HL-60 (cell line): ENCODE results near the gene TFR2.

ENCODE experiments used
- GABPA ChIP-seq: IDR thresholded peaks from 2 replicates; pipeline ENCODE4 v1.6.1; 2012; ENCODE audit warnings: low read depth
- POLR2AphosphoS5 ChIP-seq: IDR thresholded peaks from 2 replicates; pipeline ENCODE4 v1.6.1; 2012; ENCODE audit warnings: low read depth
- TF ChIP-seq, protein P1 (sequence below): IDR thresholded peaks from one replicate; pipeline ENCODE4 v1.5.1; 2011; ENCODE audit warnings: low read length, control low read depth, inconsistent platforms; ENCODE audit not compliant: insufficient read depth
- TF ChIP-seq, protein P2 (sequence below): IDR thresholded peaks from 2 replicates; pipeline ENCODE4 v1.6.1; 2012; ENCODE audit warnings: low read depth; ENCODE audit not compliant: insufficient replicate concordance

DNA sequence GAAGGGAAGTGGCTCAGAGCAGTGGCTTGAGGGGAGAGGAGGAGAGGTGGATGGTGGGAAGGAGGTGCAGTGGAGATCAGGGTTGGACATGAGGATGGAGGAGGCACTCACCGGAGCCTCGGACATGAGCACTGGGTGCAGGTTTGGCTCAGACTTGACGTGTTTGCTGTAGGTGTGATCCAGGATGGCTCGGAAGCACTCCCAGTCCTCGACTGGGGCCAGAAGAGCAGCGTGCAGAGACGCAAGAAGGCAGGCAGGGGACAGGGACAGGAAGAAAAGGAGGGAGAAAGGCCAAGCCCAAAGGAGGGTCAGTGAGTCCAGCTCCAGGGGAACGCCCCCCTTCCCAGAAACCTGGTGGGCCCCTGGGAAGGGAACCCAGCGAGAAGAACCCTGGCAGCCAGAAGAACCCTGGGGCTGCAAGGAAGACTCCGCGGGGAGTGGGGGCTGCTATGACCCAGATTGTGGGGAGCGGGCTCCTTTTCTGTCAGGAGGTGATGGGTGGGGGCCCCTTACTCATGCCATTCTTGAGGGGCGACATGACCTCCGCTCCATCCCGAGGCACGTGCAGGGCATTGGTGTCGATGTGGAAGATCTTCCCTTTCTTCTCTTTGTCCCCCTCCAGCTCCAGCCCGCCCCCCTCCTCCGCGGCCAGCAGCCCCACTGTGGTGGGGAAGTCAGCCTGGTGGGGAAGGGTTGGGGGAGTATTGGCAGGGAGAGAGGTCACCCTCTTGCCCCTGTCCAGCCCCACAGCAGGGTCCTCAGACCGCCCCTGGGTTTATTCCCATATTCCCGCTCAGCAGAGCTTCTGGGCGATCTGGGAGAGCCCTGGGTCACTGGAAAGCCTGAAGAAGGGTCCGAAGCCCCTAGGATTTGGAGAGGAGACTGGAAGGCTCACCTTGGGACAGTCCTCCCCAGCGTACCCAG lies 13.8 kb upstream of the TFR2 start:
- TF ChIP-seq, protein P1, sequence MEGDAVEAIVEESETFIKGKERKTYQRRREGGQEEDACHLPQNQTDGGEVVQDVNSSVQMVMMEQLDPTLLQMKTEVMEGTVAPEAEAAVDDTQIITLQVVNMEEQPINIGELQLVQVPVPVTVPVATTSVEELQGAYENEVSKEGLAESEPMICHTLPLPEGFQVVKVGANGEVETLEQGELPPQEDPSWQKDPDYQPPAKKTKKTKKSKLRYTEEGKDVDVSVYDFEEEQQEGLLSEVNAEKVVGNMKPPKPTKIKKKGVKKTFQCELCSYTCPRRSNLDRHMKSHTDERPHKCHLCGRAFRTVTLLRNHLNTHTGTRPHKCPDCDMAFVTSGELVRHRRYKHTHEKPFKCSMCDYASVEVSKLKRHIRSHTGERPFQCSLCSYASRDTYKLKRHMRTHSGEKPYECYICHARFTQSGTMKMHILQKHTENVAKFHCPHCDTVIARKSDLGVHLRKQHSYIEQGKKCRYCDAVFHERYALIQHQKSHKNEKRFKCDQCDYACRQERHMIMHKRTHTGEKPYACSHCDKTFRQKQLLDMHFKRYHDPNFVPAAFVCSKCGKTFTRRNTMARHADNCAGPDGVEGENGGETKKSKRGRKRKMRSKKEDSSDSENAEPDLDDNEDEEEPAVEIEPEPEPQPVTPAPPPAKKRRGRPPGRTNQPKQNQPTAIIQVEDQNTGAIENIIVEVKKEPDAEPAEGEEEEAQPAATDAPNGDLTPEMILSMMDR: no peak
- TF ChIP-seq POLR2AphosphoS5 (no peak), GABPA (no peak)
- TF ChIP-seq, protein P2, sequence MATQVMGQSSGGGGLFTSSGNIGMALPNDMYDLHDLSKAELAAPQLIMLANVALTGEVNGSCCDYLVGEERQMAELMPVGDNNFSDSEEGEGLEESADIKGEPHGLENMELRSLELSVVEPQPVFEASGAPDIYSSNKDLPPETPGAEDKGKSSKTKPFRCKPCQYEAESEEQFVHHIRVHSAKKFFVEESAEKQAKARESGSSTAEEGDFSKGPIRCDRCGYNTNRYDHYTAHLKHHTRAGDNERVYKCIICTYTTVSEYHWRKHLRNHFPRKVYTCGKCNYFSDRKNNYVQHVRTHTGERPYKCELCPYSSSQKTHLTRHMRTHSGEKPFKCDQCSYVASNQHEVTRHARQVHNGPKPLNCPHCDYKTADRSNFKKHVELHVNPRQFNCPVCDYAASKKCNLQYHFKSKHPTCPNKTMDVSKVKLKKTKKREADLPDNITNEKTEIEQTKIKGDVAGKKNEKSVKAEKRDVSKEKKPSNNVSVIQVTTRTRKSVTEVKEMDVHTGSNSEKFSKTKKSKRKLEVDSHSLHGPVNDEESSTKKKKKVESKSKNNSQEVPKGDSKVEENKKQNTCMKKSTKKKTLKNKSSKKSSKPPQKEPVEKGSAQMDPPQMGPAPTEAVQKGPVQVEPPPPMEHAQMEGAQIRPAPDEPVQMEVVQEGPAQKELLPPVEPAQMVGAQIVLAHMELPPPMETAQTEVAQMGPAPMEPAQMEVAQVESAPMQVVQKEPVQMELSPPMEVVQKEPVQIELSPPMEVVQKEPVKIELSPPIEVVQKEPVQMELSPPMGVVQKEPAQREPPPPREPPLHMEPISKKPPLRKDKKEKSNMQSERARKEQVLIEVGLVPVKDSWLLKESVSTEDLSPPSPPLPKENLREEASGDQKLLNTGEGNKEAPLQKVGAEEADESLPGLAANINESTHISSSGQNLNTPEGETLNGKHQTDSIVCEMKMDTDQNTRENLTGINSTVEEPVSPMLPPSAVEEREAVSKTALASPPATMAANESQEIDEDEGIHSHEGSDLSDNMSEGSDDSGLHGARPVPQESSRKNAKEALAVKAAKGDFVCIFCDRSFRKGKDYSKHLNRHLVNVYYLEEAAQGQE: no peak
